GM12878 (cell line): ENCODE measurements around the gene TK2. TPM values are rescaled to one million over a fixed set of nuclear protein-coding genes. Genes with fewer than 3 reads are reported as not detected.

ENCODE experiments used
- ATAC-seq: fragments of 200-7000 bp; cut with Tn5 transposase; 3 replicates; pipeline ENCODE4 v1.9.1; 2020; ENCODE audit warnings: mild to moderate bottlenecking, moderate library complexity
- BruUV-seq: library from RNA; stranded (reverse); fragments of 400-500 nt; replicated peaks from 2 replicates; lab custom pipeline; 2021; lab: Mats Ljungman, UMichigan
- CTCF ChIA-PET: fragments of 300-600 bp; sonication (Branson Sonifier 250); formaldehyde crosslinking; extraction: SDS; loops from one replicate; lab custom pipeline; 2021; ENCODE audit warnings: inconsistent platforms; lab: Yijun Ruan, JAX
- POLR2A ChIA-PET: fragments of 350-600 bp; formaldehyde crosslinking; extraction: SDS; loops from one replicate; lab custom pipeline; 2021; ENCODE audit warnings: inconsistent platforms; lab: Charles Lee
- RAD21 ChIA-PET: fragments of 300-600 bp; sonication (Branson Sonifier 250); formaldehyde crosslinking; loops from one replicate; lab custom pipeline; 2023; ENCODE audit warnings: antibody characterized with exemption; ENCODE audit not compliant: unreplicated experiment; lab: Charles Lee
- SMC1A ChIA-PET: fragments of 300-600 bp; sonication (Branson Sonifier 250); formaldehyde crosslinking; loops from one replicate; lab custom pipeline; 2023; ENCODE audit not compliant: unreplicated experiment, uncharacterized antibody; lab: Charles Lee
- DNase-seq: peaks from one replicate; pipeline ENCODE4 v3.0.0-alpha.2; 2011; ENCODE audit warnings: low read depth, low spot score
- FAIRE-seq: peaks from 3 replicates; lab custom pipeline; 2011; peaks lifted over from hg19 to GRCh38; lab: Jason Lieb, UNC
- H2AFZ ChIP-seq: 2 replicates; pipeline ENCODE4 v1.6.0; 2011; ENCODE audit warnings: low read depth, low read length, control low read depth; ENCODE audit not compliant: control insufficient read depth
- H3K27ac ChIP-seq: 2 replicates; pipeline ENCODE4 v1.5.1; 2011; ENCODE audit warnings: control low read depth; ENCODE audit not compliant: control insufficient read depth, insufficient read depth
- H3K27me3 ChIP-seq, 2 experiments: replicated peaks in 1 of 2; 2 replicates each; pipeline versions ENCODE4 v1.6.0 to v1.6.1; 2011; ENCODE audit warnings: low read length in 1 of 2; ENCODE audit not compliant: control insufficient read depth in 2 of 2, insufficient read depth in 2 of 2
- H3K36me3 ChIP-seq, 2 experiments: 2 replicates each; pipeline ENCODE4 v1.5.1; 2011; ENCODE audit warnings: low read length in 1 of 2; ENCODE audit not compliant: control insufficient read depth in 2 of 2, insufficient read depth in 2 of 2
- H3K4me1 ChIP-seq: 2 replicates; pipeline ENCODE4 v1.6.1; 2011; ENCODE audit warnings: mild to moderate bottlenecking, low read length, moderate library complexity, mixed read lengths; ENCODE audit not compliant: control insufficient read depth, insufficient read depth
- H3K4me2 ChIP-seq: 2 replicates; pipeline ENCODE4 v1.6.0; 2011; ENCODE audit warnings: control low read depth; ENCODE audit not compliant: control insufficient read depth, insufficient read depth
- H3K4me3 ChIP-seq: fragments of 200-600 bp; sonication (generic); 2 replicates; pipeline ENCODE4 v1.5.1; 2016
- H3K79me2 ChIP-seq: 2 replicates; pipeline ENCODE4 v1.6.0; 2011; ENCODE audit warnings: low read length; ENCODE audit not compliant: control insufficient read depth, insufficient read depth
- H3K9ac ChIP-seq: 2 replicates; pipeline ENCODE4 v1.8.0; 2011; ENCODE audit warnings: low read length, control low read depth, mixed read lengths; ENCODE audit not compliant: control insufficient read depth, insufficient read depth
- H3K9me3 ChIP-seq: replicated peaks from 3 replicates; pipeline ENCODE4 v1.5.1; 2011; ENCODE audit warnings: mild to moderate bottlenecking, low read length; ENCODE audit not compliant: control insufficient read depth, insufficient read depth
- H4K20me1 ChIP-seq: 2 replicates; pipeline ENCODE4 v1.6.0; 2011; ENCODE audit not compliant: control insufficient read depth, insufficient read depth
- ATF2 ChIP-seq: IDR thresholded peaks from 2 replicates; pipeline ENCODE4 v1.6.1; 2012; ENCODE audit warnings: low read length, inconsistent platforms
- NKRF ChIP-seq: fragments of 450-650 bp; conservative IDR thresholded peaks from 2 replicates; pipeline ENCODE4 v1.6.1; 2017; ENCODE audit warnings: mild to moderate bottlenecking, moderate library complexity
- NR2F1 ChIP-seq: fragments of 450-650 bp; conservative IDR thresholded peaks from 2 replicates; pipeline ENCODE4 v1.6.1; 2017; ENCODE audit warnings: mild to moderate bottlenecking
- NRF1 ChIP-seq: conservative IDR thresholded peaks from 2 replicates; pipeline ENCODE4 v1.6.1; 2011; ENCODE audit warnings: mild to moderate bottlenecking, low read depth, low read length, improper control_type of control experiment
- RELA ChIP-seq: fragments of 450-650 bp; IDR thresholded peaks from 2 replicates; pipeline ENCODE4 v1.8.0; 2014; ENCODE audit warnings: borderline replicate concordance; ENCODE audit not compliant: partially characterized antibody
- TARDBP ChIP-seq: IDR thresholded peaks from 2 replicates; pipeline ENCODE4 v1.6.1; 2016; ENCODE audit warnings: borderline replicate concordance
- ZBED1 ChIP-seq: IDR thresholded peaks from 2 replicates; pipeline ENCODE4 v1.6.1; 2016; ENCODE audit warnings: borderline replicate concordance
- ZBTB11 ChIP-seq: fragments of 450-650 bp; formaldehyde crosslinking; IDR thresholded peaks from 2 replicates; pipeline ENCODE4 v1.5.0; 2022; ENCODE audit warnings: mild to moderate bottlenecking, missing genetic modification characterization
- ZNF622 ChIP-seq: fragments of 450-650 bp; IDR thresholded peaks from 2 replicates; pipeline ENCODE4 v1.6.1; 2017; ENCODE audit warnings: mild to moderate bottlenecking, inconsistent platforms
- WGBS: methylation state at CpG from one replicate; pipeline ENCODE4 v1.1.6; 2016; ENCODE audit warnings: low lambda C conversion rate; ENCODE audit not compliant: insufficient replicate concordance, insufficient coverage; ENCODE audit errors: missing lambda C conversion rate; 5-methylcytosine and 5-hydroxymethylcytosine counted together
- in situ Hi-C: fragments of 300-500 bp; cut with MboI; formaldehyde crosslinking; loops from 9 replicates; pipeline ENCODE4 v1.14.3; 2018; ENCODE audit warnings: mixed read lengths
- intact Hi-C: fragments of 100-400 bp; cut with micrococcal nuclease; formaldehyde crosslinking; loops from one replicate; pipeline ENCODE4 v1.14.2; 2022; ENCODE audit not compliant: unreplicated experiment
- polyA plus RNA-seq, 11 experiments: library from polyadenylated mRNA; depleted of rRNA in 4 of 11; unstranded in 6 of 11; stranded (reverse) in 5 of 11; fragments of >200 nt; fragmentation: Nextera tagmentation in 4 of 11; fragmentation: Illumina TruSeq in 1 of 11; extraction: Ambion mirVana in 4 of 11; extraction: Trizol in 1 of 11; gene quantifications; 1 replicate in 1 of 11; 2 replicates in 10 of 11; pipeline versions ENCODE4 v1.2.1 to v1.2.3, GENCODE V29; 2011 to 2016; ENCODE audit warnings: inconsistent platforms in 2 of 11, missing spikeins in 2 of 11, low read depth in 1 of 11
- total RNA-seq, 4 experiments: library from RNA; depleted of rRNA in 3 of 4; stranded (reverse); fragments of >200 nt in 3 of 4; fragmentation: Illumina TruSeq in 1 of 4; extraction: Trizol in 1 of 4; gene quantifications; 2 replicates each; pipeline versions ENCODE4 v1.2.1 to v1.2.3, GENCODE V29; 2013 to 2021

Gene TK2
- total and polyA plus RNA-seq, 10 of the 15 experiments (the other 5 are each of a cell fraction or from before 2014, with no cell fraction given), result 1.3 to 12.4 (median 3.0) TPM

- ChIA-PET CTCF (interaction anchor here (0.8 to 4.9 kb wide), 6 partner anchors 8 to 314 kb away, joined by 3 to 35 read pairs (median 4); no protein-coding TSS in a partner anchor), SMC1A (interaction anchor here (0.8 to 9.9 kb wide), 14 partner anchors 8 to 78 kb away, joined by 3 to 86 read pairs (median 5); partner anchors contain the start of genes CMTM2 and CMTM3), POLR2A (interaction anchor here (0.5 to 4.9 kb wide), 3 partner anchors 9 to 14 kb away, joined by 3 to 24 read pairs (median 3); no protein-coding TSS in a partner anchor), RAD21 (interaction anchor here (1.4 kb wide), 1 partner anchor 50 kb away, joined by 3 read pairs; the partner anchor contains the start of gene CMTM3)
- ATAC-seq, result no peak
- intact Hi-C loops, result loop anchor here (5.0 kb wide), 1 partner anchor 53 kb away; no protein-coding TSS in a partner anchor
- H4K20me1 ChIP-seq, result no peaks in the 10 kb centered on the region; the same call in 1 of the 2 replicates
- H3K79me2 ChIP-seq, result peaks cover 4% of the 10 kb centered on the region; the same call in 1 of the 2 replicates
- H3K4me3 ChIP-seq, result no peak overlapping the region
- TF ChIP-seq ATF2, result no peak
- no peak for TF ChIP-seq NKRF
- no peak for TF ChIP-seq ZBTB11 (CRISPR knock-in tag)
- TF ChIP-seq TARDBP, result no peak
- TF ChIP-seq NR2F1, result no peak
- TF ChIP-seq ZBED1, result no peak
- TF ChIP-seq ZNF622, result no peak
- no peak for TF ChIP-seq RELA
- no peak for TF ChIP-seq NRF1
- H3K36me3 ChIP-seq, result no peaks in the 10 kb centered on the region; a peak in 1 of 4 replicates
- H3K4me1 ChIP-seq, result peaks cover 21% of the 10 kb centered on the region
- no peak for DNase-seq
- no peak overlapping the region for H2AFZ ChIP-seq
- in situ Hi-C loops, result no loop called here
- H3K4me2 ChIP-seq, result no peak overlapping the region
- WGBS, result 100% methylated on average over 3 of the region's 3 CpGs
- no peak for FAIRE-seq
- BruUV-seq, result no TSS peak
- no peaks in the 10 kb centered on the region; the same call in 1 of the 3 replicates for H3K9me3 ChIP-seq
- no peak overlapping the region for H3K9ac ChIP-seq
- H3K27me3 ChIP-seq, result no peaks in the 10 kb centered on the region
- H3K27ac ChIP-seq, result no peak overlapping the region
These were observed 4.1 kb upstream of the TK2 start for GRCh38 chr16:66554021-66554420.
